SK-N-SH (cell line): ENCODE results near the gene ENTPD1. TPM values are rescaled to one million over a fixed set of nuclear protein-coding genes. Genes with fewer than 3 reads are reported as not detected.
"Not testable (repeated sequence)": the region's sequence is repeated elsewhere in the genome, so short reads cannot be mapped to it uniquely, and the experiment has no call there.

ENCODE experiments used
- CTCF ChIA-PET: fragments of 300-600, 350-600 bp; formaldehyde crosslinking; extraction: SDS; loops from one replicate; lab custom pipeline; 2021; lab: Yijun Ruan, JAX
- POLR2A ChIA-PET: fragments of 350-600 bp; sonication (Branson Sonifier 250); formaldehyde crosslinking; extraction: SDS; loops from one replicate; lab custom pipeline; 2020; ENCODE audit warnings: antibody characterized with exemption, inconsistent platforms; lab: Yijun Ruan, JAX
- DNase-seq: peaks from one replicate; pipeline ENCODE4 v3.0.0; 2012
- H2AFZ ChIP-seq: fragments of 200-600 bp; sonication (generic); 2 replicates; pipeline ENCODE4 v1.8.1; 2016; ENCODE audit warnings: antibody characterized with exemption, mild to moderate bottlenecking, low read depth
- H3F3A ChIP-seq: fragments of 200-600 bp; sonication (generic); replicated peaks from 2 replicates; pipeline ENCODE3; 2016; ENCODE audit warnings: antibody characterized with exemption, mild to moderate bottlenecking; ENCODE audit not compliant: insufficient read depth
- H3K27ac ChIP-seq, 2 experiments: fragments of 200-500 bp in 1 of 2; fragments of 200-600 bp in 1 of 2; sonication (Bioruptor generic) in 1 of 2; sonication (generic), shearing (Covaris generic) in 1 of 2; 2 replicates each; pipeline versions ENCODE4 v1.5.1 to v1.6.1; 2014 to 2016; ENCODE audit warnings: low read depth in 2 of 2, inconsistent platforms in 1 of 2, low read length in 1 of 2, mild to moderate bottlenecking in 1 of 2, mixed read lengths in 1 of 2
- H3K27me3 ChIP-seq: fragments of 200-600 bp; sonication (generic), shearing (Covaris generic); 2 replicates; pipeline ENCODE4 v1.6.1; 2016; ENCODE audit warnings: mixed run types; ENCODE audit not compliant: insufficient read depth
- H3K36me3 ChIP-seq, 2 experiments: fragments of 200-500 bp in 1 of 2; fragments of 200-600 bp in 1 of 2; sonication (Bioruptor generic) in 1 of 2; sonication (generic) in 1 of 2; replicated peaks in 1 of 2; 2 replicates each; pipeline versions ENCODE3 to v1.5.1; 2014 to 2016; ENCODE audit warnings: low read length in 1 of 2, mild to moderate bottlenecking in 1 of 2; ENCODE audit not compliant: insufficient read depth in 2 of 2, control insufficient read depth in 1 of 2
- H3K4me1 ChIP-seq, 2 experiments: fragments of 200-500 bp in 1 of 2; fragments of 200-600 bp in 1 of 2; sonication (Bioruptor generic) in 1 of 2; sonication (generic), shearing (Covaris generic) in 1 of 2; 2 replicates each; pipeline versions ENCODE4 v1.5.1 to v1.6.1; 2014 to 2016; ENCODE audit warnings: low read depth in 1 of 2, low read length in 1 of 2, mixed run types in 1 of 2; ENCODE audit not compliant: insufficient read depth in 2 of 2, control insufficient read depth in 1 of 2
- H3K4me2 ChIP-seq: fragments of 200-600 bp; sonication (generic), shearing (Covaris generic); 2 replicates; pipeline ENCODE4 v1.6.1; 2017; ENCODE audit warnings: mixed run types
- H3K4me3 ChIP-seq, 2 experiments: fragments of 200-500 bp in 1 of 2; fragments of 200-600 bp in 1 of 2; sonication (Bioruptor generic) in 1 of 2; sonication (generic), shearing (Covaris generic) in 1 of 2; 2 replicates each; pipeline versions ENCODE4 v1.5.1 to v1.8.1; 2014 to 2016; ENCODE audit warnings: low read depth in 2 of 2, inconsistent platforms in 1 of 2, low read length in 1 of 2, mild to moderate bottlenecking in 1 of 2, mixed read lengths in 1 of 2, moderate library complexity in 1 of 2
- H3K79me2 ChIP-seq: fragments of 200-600 bp; sonication (generic); 2 replicates; pipeline ENCODE4 v1.8.1; 2017; ENCODE audit warnings: mild to moderate bottlenecking; ENCODE audit not compliant: insufficient read depth
- H3K9ac ChIP-seq: fragments of 200-600 bp; sonication (generic); 2 replicates; pipeline ENCODE4 v1.6.1; 2017; ENCODE audit warnings: mixed run types
- H3K9me2 ChIP-seq: fragments of 200-600 bp; sonication (generic); 2 replicates; pipeline ENCODE4 v1.6.1; 2017; ENCODE audit warnings: mixed run types
- H3K9me3 ChIP-seq: fragments of 200-600 bp; sonication (generic); 2 replicates; pipeline ENCODE4 v1.6.1; 2017; ENCODE audit warnings: mixed run types, mild to moderate bottlenecking, moderate library complexity
- H4K20me1 ChIP-seq: fragments of 200-600 bp; sonication (generic); 2 replicates; pipeline ENCODE4 v1.6.1; 2017; ENCODE audit warnings: mild to moderate bottlenecking, mixed run types; ENCODE audit not compliant: insufficient read depth
- FOXJ3 ChIP-seq: sonication (generic); formaldehyde crosslinking; IDR thresholded peaks from 2 replicates; pipeline ENCODE4 v1.5.1; 2020; ENCODE audit warnings: mild to moderate bottlenecking, missing genetic modification reagents
- GABPA ChIP-seq: IDR thresholded peaks from 2 replicates; pipeline ENCODE4 v1.4.0; 2012; ENCODE audit warnings: low read depth, mild to moderate bottlenecking
- MEF2A ChIP-seq: IDR thresholded peaks from 2 replicates; pipeline ENCODE4 v1.4.0; 2012; ENCODE audit warnings: low read depth, borderline replicate concordance
- RFX5 ChIP-seq: IDR thresholded peaks from 2 replicates; pipeline ENCODE4 v1.6.1; 2012; ENCODE audit warnings: mild to moderate bottlenecking, improper control_type of control experiment, low read length
- SMC3 ChIP-seq: IDR thresholded peaks from 2 replicates; pipeline ENCODE4 v1.6.1; 2012; ENCODE audit warnings: low read depth, low read length, improper control_type of control experiment
- YY1 ChIP-seq: IDR thresholded peaks from 2 replicates; pipeline ENCODE4 v1.4.0; 2012; ENCODE audit warnings: low read depth, mild to moderate bottlenecking
- polyA plus RNA-seq, 3 experiments: library from polyadenylated mRNA; depleted of rRNA; stranded (reverse); fragments of >200 nt; gene quantifications; 2 replicates each; pipeline ENCODE4 v1.2.3, GENCODE V29; 2012
- TF ChIP-seq, protein P1 (sequence below): IDR thresholded peaks from 2 replicates; pipeline ENCODE4 v1.4.0; 2012; ENCODE audit warnings: low read depth, borderline replicate concordance

Gene ENTPD1
- polyA plus RNA-seq, 1 of the 3 experiments (the other 2 are of a cell fraction) = 0.02 TPM

- TF ChIP-seq, protein P1, sequence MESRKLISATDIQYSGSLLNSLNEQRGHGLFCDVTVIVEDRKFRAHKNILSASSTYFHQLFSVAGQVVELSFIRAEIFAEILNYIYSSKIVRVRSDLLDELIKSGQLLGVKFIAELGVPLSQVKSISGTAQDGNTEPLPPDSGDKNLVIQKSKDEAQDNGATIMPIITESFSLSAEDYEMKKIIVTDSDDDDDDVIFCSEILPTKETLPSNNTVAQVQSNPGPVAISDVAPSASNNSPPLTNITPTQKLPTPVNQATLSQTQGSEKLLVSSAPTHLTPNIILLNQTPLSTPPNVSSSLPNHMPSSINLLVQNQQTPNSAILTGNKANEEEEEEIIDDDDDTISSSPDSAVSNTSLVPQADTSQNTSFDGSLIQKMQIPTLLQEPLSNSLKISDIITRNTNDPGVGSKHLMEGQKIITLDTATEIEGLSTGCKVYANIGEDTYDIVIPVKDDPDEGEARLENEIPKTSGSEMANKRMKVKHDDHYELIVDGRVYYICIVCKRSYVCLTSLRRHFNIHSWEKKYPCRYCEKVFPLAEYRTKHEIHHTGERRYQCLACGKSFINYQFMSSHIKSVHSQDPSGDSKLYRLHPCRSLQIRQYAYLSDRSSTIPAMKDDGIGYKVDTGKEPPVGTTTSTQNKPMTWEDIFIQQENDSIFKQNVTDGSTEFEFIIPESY = no peak
- TF ChIP-seq GABPA (no peak), FOXJ3 (no peak), SMC3 (no peak), YY1 (no peak), MEF2A (no peak), RFX5 (no peak)
Observed at GRCh38 chr10:95909561-95909960, 153.6 kb downstream of the ENTPD1 start (continued).

DNA sequence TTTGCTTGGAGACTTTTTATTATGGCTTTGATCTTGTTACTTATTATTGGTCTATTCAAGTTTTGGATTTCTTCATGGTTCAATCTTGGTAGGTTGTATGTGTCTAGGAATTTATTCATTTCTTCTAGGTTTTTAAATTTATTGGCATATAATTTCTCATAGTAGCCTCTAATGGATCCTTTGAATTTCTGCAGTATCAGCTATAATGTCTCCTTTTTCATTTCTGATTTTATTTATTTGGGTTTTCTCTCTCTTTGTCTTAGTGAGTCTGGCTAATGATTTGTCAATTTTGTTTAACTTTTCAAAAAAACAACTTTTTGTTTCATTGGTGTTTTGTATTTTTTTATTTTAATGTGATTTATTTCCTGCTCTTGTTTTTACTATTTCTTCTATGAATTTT is 160.1 kb downstream of the ENTPD1 start:
- H3K27me3 ChIP-seq, POLR2A ChIA-PET, CTCF ChIA-PET: not testable (repeated sequence)

More for the DNA sequence above, 160.1 kb downstream of the ENTPD1 start:
- not testable (repeated sequence) for DNase-seq, H3K9me2 ChIP-seq, H3K9ac ChIP-seq, H3K36me3 ChIP-seq, H3K27ac ChIP-seq, H3K9me3 ChIP-seq, H3K79me2 ChIP-seq, H3F3A ChIP-seq, H4K20me1 ChIP-seq, H3K4me3 ChIP-seq, H3K4me2 ChIP-seq, H2AFZ ChIP-seq, H3K4me1 ChIP-seq

Other genes starting within 250 kb of the ENTPD1 start
- gene SORBS1, start 194.8 kb upstream of the ENTPD1 start, polyA plus RNA-seq (2012; rRNA removed) = 0.36 and 0.60 TPM in 2 replicates
- 59.5 and 75.0 TPM in 2 replicates for gene ALDH18A1, start 99.5 kb upstream of the ENTPD1 start, polyA plus RNA-seq (2012; rRNA removed)
- 39.5 and 59.4 TPM in 2 replicates for gene TCTN3, start 62.2 kb upstream of the ENTPD1 start, polyA plus RNA-seq (2012; rRNA removed)
- gene CC2D2B, start 151.8 kb downstream of the ENTPD1 start, polyA plus RNA-seq (2012; rRNA removed) = not detected in 2 replicates